ENCODE measurements around the gene CDRT4. TPM values are rescaled to one million over a fixed set of nuclear protein-coding genes. Genes with fewer than 3 reads are reported as not detected.

Gene CDRT4
- total RNA-seq, 1 experiment from 2014 or later, result 6.2 TPM

DNA sequence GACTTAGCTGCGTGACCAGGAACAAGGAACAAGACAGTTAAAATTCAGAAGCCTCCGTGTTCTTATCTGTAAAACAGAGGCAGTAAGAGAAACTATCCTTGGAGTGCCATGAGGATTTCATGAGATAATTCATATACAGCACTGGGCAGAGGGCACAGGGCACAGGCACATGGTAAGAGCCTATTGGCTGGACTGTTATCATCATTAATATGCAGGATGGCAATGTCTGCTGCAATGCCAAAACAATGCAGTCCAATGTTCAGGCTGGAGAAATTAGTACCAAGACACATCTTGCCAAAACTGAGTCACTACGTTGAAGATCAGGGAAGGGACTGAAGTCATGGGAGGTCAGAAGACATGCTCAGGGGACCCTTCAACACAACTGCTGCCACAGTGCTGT lies 13.6 kb downstream of the CDRT4 start (continued):
- TF ChIP-seq RAD21 (IDR thresholded peaks at IDR 0.05; ENCODE audit: low read depth) (no peak), TCF7L2 (IDR thresholded peaks at IDR 0.05; ENCODE audit: borderline replicate concordance, extremely low read depth, insufficient read depth, insufficient read length) (no peak), FOSL1 (IDR thresholded peaks at IDR 0.05; ENCODE audit: low read depth) (no peak), SIN3A (IDR thresholded peaks at IDR 0.05; ENCODE audit: low read depth) (no peak)

DNA sequence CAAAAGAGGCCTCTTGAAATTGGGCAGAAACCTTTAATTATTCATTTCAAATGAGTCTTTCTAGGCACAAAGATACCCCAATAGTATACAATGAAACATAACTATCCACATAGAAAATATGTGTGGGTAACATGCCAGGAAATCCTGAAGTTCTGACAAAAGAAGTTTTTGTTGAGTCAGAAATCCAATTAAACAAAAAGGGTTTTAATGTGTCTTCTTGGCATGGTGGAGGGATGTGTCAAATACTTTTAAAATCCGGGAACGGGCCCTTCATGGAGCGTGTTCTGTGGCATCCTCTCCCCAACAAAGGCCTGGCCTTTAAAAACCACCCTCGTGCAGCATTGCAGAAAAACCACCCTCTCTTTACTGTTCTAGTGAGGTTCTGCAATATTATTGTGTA lies 14.2 kb downstream of the CDRT4 start:
- no peak overlapping the region for H3K4me3 ChIP-seq (replicated peaks in 1 of 2; ENCODE audit: low read depth in 1 of 2, low read length in 2 of 2)
- RAD21 ChIA-PET (ENCODE audit: low non-redundant PET in 1 of 2, low total read pairs in 2 of 2, uncharacterized antibody in 2 of 2, unreplicated experiment in 2 of 2), result no interaction called here
- ATAC-seq, result no peak
- CTCF ChIA-PET, result no interaction called here
- no peak overlapping the region for H2AFZ ChIP-seq (ENCODE audit: low read depth, low read length, poor library complexity, severe bottlenecking)
- intact Hi-C loops (cut with micrococcal nuclease), result no loop called here
- POLR2A ChIA-PET, result no interaction called here
- peaks cover 6 to 8% of the 10 kb centered on the region in 2 experiments; a peak in 3 of 4 replicates for H3K9me3 ChIP-seq (ENCODE audit: control insufficient read depth in 1 of 2, insufficient read depth in 1 of 2, low read depth in 1 of 2, low read length in 2 of 2)
- H3K4me1 ChIP-seq (ENCODE audit: control insufficient read depth in 1 of 2, insufficient read depth in 2 of 2, low read length in 2 of 2), result no peaks in the 10 kb centered on the region
- no peak overlapping the region for H3K4me2 ChIP-seq (ENCODE audit: low read length)
- no peaks in the 10 kb centered on the region for H3K36me3 ChIP-seq (ENCODE audit: control insufficient read depth in 1 of 2, insufficient read depth in 2 of 2, low read length in 2 of 2)
- TF ChIP-seq SIN3A (IDR thresholded peaks at IDR 0.05; ENCODE audit: low read depth), result no peak
- no peak for DNase-seq (ENCODE audit: low read depth, low spot score)
- no peaks in the 10 kb centered on the region for H3K9me2 ChIP-seq (ENCODE audit: insufficient read depth)
- H3K79me2 ChIP-seq (ENCODE audit: insufficient read depth, low read length), result no peaks in the 10 kb centered on the region
- no peaks in the 10 kb centered on the region for H4K20me1 ChIP-seq (ENCODE audit: insufficient read depth)
- no peak overlapping the region for H3K9ac ChIP-seq (ENCODE audit: low read length)
- BruUV-seq (replicated peaks), result no TSS peak
- H3K27ac ChIP-seq (ENCODE audit: low read depth, low read length), result no peak overlapping the region
- no peaks in the 10 kb centered on the region for H3K27me3 ChIP-seq (ENCODE audit: insufficient read depth, low read length)

DNA sequence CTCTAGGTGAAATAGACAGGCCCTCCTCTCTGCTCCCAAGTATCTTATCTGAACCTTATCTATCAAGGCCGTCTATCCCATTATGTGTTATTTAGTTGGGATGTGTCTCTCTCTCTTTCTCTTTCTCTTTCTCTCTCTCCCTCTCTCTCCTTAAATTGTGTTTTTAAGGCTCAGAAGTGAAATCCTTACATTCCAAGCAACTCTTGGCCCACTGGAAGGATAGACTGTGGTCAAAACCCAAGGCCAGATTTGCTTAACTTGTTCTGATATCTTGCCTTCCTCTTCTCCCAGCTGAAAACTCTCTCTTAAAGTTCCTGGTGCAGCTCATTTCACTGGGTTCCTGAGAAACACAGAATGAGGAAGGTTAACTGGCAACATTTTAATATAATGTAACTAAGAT lies 14.7 kb downstream of the CDRT4 start:
- DNase-seq (ENCODE audit: low read depth, low spot score), result no peak
- Histone ChIP-seq H3K36me3 (ENCODE audit: control insufficient read depth in 1 of 2, insufficient read depth in 2 of 2, low read length in 2 of 2) (no peaks in the 10 kb centered on the region), H3K9ac (ENCODE audit: low read length) (no peak overlapping the region), H2AFZ (ENCODE audit: low read depth, low read length, poor library complexity, severe bottlenecking) (no peak overlapping the region), H3K4me3 (replicated peaks in 1 of 2; ENCODE audit: low read depth in 1 of 2, low read length in 2 of 2) (no peak overlapping the region), H3K4me1 (ENCODE audit: control insufficient read depth in 1 of 2, insufficient read depth in 2 of 2, low read length in 2 of 2) (no peaks in the 10 kb centered on the region), H3K9me2 (ENCODE audit: insufficient read depth) (no peaks in the 10 kb centered on the region), H3K9me3 (ENCODE audit: control insufficient read depth in 1 of 2, insufficient read depth in 1 of 2, low read depth in 1 of 2, low read length in 2 of 2) (peaks cover 6 to 8% of the 10 kb centered on the region in 2 experiments; a peak in 3 of 4 replicates), H4K20me1 (ENCODE audit: insufficient read depth) (no peaks in the 10 kb centered on the region), H3K27ac (ENCODE audit: low read depth, low read length) (no peak overlapping the region), H3K4me2 (ENCODE audit: low read length) (no peak overlapping the region), H3K79me2 (ENCODE audit: insufficient read depth, low read length) (no peaks in the 10 kb centered on the region), H3K27me3 (ENCODE audit: insufficient read depth, low read length) (no peaks in the 10 kb centered on the region)
- intact Hi-C loops (cut with micrococcal nuclease), result no loop called here
- CTCF ChIA-PET, result no interaction called here
- RAD21 ChIA-PET (ENCODE audit: low non-redundant PET in 1 of 2, low total read pairs in 2 of 2, uncharacterized antibody in 2 of 2, unreplicated experiment in 2 of 2), result no interaction called here
- ATAC-seq, result no peak
- no TSS peak for BruUV-seq (replicated peaks)
- POLR2A ChIA-PET, result no interaction called here
- TF ChIP-seq ZFX (IDR thresholded peaks at IDR 0.05) (no peak), ZNF274 (IDR thresholded peaks at IDR 0.05; ENCODE audit: low read depth, low read length) (no peak), ELF1 (IDR thresholded peaks at IDR 0.05; ENCODE audit: borderline replicate concordance, low read depth) (no peak), EZH2phosphoT487 (IDR thresholded peaks at IDR 0.05; ENCODE audit: borderline replicate concordance) (no peak), EZH2 (IDR thresholded peaks at IDR 0.05) (no peak), TCF7L2 (IDR thresholded peaks at IDR 0.05; ENCODE audit: borderline replicate concordance, extremely low read depth, insufficient read depth, insufficient read length) (no peak), JUND (IDR thresholded peaks at IDR 0.05) (no peak)
- TF ChIP-seq, protein P1, sequence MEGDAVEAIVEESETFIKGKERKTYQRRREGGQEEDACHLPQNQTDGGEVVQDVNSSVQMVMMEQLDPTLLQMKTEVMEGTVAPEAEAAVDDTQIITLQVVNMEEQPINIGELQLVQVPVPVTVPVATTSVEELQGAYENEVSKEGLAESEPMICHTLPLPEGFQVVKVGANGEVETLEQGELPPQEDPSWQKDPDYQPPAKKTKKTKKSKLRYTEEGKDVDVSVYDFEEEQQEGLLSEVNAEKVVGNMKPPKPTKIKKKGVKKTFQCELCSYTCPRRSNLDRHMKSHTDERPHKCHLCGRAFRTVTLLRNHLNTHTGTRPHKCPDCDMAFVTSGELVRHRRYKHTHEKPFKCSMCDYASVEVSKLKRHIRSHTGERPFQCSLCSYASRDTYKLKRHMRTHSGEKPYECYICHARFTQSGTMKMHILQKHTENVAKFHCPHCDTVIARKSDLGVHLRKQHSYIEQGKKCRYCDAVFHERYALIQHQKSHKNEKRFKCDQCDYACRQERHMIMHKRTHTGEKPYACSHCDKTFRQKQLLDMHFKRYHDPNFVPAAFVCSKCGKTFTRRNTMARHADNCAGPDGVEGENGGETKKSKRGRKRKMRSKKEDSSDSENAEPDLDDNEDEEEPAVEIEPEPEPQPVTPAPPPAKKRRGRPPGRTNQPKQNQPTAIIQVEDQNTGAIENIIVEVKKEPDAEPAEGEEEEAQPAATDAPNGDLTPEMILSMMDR (IDR thresholded peaks at IDR 0.05 in 2 of 3, conservative IDR thresholded peaks at IDR 0.05 in 1 of 3; ENCODE audit: borderline replicate concordance in 1 of 3, insufficient read depth in 1 of 3, low read depth in 2 of 3, low read length in 2 of 3), result no peak
- TF ChIP-seq, protein P2, sequence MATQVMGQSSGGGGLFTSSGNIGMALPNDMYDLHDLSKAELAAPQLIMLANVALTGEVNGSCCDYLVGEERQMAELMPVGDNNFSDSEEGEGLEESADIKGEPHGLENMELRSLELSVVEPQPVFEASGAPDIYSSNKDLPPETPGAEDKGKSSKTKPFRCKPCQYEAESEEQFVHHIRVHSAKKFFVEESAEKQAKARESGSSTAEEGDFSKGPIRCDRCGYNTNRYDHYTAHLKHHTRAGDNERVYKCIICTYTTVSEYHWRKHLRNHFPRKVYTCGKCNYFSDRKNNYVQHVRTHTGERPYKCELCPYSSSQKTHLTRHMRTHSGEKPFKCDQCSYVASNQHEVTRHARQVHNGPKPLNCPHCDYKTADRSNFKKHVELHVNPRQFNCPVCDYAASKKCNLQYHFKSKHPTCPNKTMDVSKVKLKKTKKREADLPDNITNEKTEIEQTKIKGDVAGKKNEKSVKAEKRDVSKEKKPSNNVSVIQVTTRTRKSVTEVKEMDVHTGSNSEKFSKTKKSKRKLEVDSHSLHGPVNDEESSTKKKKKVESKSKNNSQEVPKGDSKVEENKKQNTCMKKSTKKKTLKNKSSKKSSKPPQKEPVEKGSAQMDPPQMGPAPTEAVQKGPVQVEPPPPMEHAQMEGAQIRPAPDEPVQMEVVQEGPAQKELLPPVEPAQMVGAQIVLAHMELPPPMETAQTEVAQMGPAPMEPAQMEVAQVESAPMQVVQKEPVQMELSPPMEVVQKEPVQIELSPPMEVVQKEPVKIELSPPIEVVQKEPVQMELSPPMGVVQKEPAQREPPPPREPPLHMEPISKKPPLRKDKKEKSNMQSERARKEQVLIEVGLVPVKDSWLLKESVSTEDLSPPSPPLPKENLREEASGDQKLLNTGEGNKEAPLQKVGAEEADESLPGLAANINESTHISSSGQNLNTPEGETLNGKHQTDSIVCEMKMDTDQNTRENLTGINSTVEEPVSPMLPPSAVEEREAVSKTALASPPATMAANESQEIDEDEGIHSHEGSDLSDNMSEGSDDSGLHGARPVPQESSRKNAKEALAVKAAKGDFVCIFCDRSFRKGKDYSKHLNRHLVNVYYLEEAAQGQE (IDR thresholded peaks at IDR 0.05; ENCODE audit: low read depth), result no peak
- TF ChIP-seq, protein P3, sequence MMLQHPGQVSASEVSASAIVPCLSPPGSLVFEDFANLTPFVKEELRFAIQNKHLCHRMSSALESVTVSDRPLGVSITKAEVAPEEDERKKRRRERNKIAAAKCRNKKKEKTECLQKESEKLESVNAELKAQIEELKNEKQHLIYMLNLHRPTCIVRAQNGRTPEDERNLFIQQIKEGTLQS (IDR thresholded peaks at IDR 0.05), result no peak

Measured in HCT116 (cell line).